Psoas muscle (tissue), 8 donors: Measurements from ENCODE around the gene MORN5. TPM values are rescaled to one million over a fixed set of nuclear protein-coding genes. Genes with fewer than 3 reads are reported as not detected.

Experiments
- ATAC-seq, 4 donors: fragments of 200-7000 bp; cut with Tn5 transposase; one replicate each; pipeline ENCODE4 v1.9.1; 2020; ENCODE audit warnings: moderate library complexity in 3 of 4, mild to moderate bottlenecking in 2 of 4
- DNase-seq, 2 donors: peaks; one replicate each; pipeline ENCODE4 v3.0.0-alpha.2; 2020
- H3K27ac ChIP-seq: fragments of 200-600 bp; one replicate; pipeline ENCODE4 v1.8.0; 2022
- H3K27me3 ChIP-seq, 3 donors: fragments of 200-600 bp in 1 of 3; one replicate each; pipeline versions ENCODE4 v1.6.1 to v1.8.0; 2013 to 2022; ENCODE audit warnings: low read length in 2 of 3, mild to moderate bottlenecking in 2 of 3, moderate library complexity in 1 of 3; ENCODE audit not compliant: insufficient read depth in 3 of 3
- H3K36me3 ChIP-seq, 2 donors: fragments of 200-600 bp in 1 of 2; one replicate each; pipeline versions ENCODE4 v1.6.1 to v1.8.0; 2013 to 2022; ENCODE audit warnings: low read depth in 1 of 2, mild to moderate bottlenecking in 1 of 2, moderate library complexity in 1 of 2; ENCODE audit not compliant: insufficient read depth in 1 of 2
- H3K4me1 ChIP-seq: fragments of 200-600 bp; one replicate; pipeline ENCODE4 v1.8.0; 2022
- H3K4me3 ChIP-seq: fragments of 200-600 bp; one replicate; pipeline ENCODE4 v1.8.0; 2022; ENCODE audit warnings: mild to moderate bottlenecking
- H3K9me3 ChIP-seq: fragments of 200-600 bp; one replicate; pipeline ENCODE4 v1.8.0; 2022
- WGBS, 3 donors: extraction: QIAGEN DNeasy Blood & Tissue Kit; methylation state at CpG; one replicate each; pipeline versions ENCODE4 v1.1.6 to v1.1.7; 2013; 5-methylcytosine and 5-hydroxymethylcytosine counted together
- intact Hi-C, 2 donors: fragments of 100-400 bp; cut with DNase I; formaldehyde crosslinking; loops; one replicate each; pipeline versions ENCODE4 v1.11.0 to v1.14.2; 2022
- long read RNA-seq, 2 donors: library from polyadenylated mRNA; unstranded; transcript quantifications; one replicate each; pipeline ENCODE4 v2.0.0, GENCODE V29; 2021
- polyA plus RNA-seq, 3 donors: library from polyadenylated mRNA; stranded (reverse); fragments of 200-250 nt; gene quantifications; one replicate each; pipeline ENCODE4 v1.2.3, GENCODE V29; 2013
- total RNA-seq, 4 donors: library from RNA; stranded (reverse); fragmentation: NEBNext Ultra II Directional in 2 of 4; extraction: Animal tissue kit (Norgen Biotek cat#: 25700) in 2 of 4; gene quantifications; one replicate each; pipeline versions ENCODE4 v1.2.1 to v1.2.4, GENCODE V29; 2021 to 2023
- TF ChIP-seq, protein P1 (sequence below): fragments of 200-600 bp; IDR thresholded peaks from one replicate; pipeline ENCODE4 v1.8.0; 2022; ENCODE audit warnings: antibody characterized with exemption
- donor health status: healthy with polysubstance abuse.
- donor health status: DM: no; HTN: no; CAD: no; lungs with moderate emphysema.
- donor health status: Bipolar disorder and iron deficiency.
- donor health status: healthy.
- donor health status: DM: yes; HTN: yes; CAD: no.
- donor health status: DM: no; HTN: no; CAD: no.
- donor health status: DM: no; HTN: no; CAD: no.
- donor health status: DM: yes; HTN: yes; CAD: no.

The MORN5 gene
- total RNA-seq (not detected), polyA plus RNA-seq (not detected)
- long read RNA-seq, donor 1, result 0 reads
- long read RNA-seq, donor 2, result 0 reads

GRCh38 chr9:122159026-122159924, at the start of gene MORN5, which contains the start of gene NDUFA8:
Gene MORN5 (plus strand): TSS chr9:122159908. CDS start chr9:122159973, 65 bp downstream.
Gene NDUFA8 (minus strand): TSS chr9:122159779. CDS start chr9:122159677, 102 bp downstream.
- TF ChIP-seq, protein P1, sequence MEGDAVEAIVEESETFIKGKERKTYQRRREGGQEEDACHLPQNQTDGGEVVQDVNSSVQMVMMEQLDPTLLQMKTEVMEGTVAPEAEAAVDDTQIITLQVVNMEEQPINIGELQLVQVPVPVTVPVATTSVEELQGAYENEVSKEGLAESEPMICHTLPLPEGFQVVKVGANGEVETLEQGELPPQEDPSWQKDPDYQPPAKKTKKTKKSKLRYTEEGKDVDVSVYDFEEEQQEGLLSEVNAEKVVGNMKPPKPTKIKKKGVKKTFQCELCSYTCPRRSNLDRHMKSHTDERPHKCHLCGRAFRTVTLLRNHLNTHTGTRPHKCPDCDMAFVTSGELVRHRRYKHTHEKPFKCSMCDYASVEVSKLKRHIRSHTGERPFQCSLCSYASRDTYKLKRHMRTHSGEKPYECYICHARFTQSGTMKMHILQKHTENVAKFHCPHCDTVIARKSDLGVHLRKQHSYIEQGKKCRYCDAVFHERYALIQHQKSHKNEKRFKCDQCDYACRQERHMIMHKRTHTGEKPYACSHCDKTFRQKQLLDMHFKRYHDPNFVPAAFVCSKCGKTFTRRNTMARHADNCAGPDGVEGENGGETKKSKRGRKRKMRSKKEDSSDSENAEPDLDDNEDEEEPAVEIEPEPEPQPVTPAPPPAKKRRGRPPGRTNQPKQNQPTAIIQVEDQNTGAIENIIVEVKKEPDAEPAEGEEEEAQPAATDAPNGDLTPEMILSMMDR, result peak; percentile 15
- intact Hi-C loops, result loop anchor here in 1 of 2 donors (1.0 kb wide), 1 partner anchor 106 kb away; no protein-coding TSS in a partner anchor
- peaks cover 40% of the 10 kb centered on the region for H3K4me1 ChIP-seq
- DNase-seq (peak; percentile 97 to 98), ATAC-seq (peak; percentile 97 to 99 (median 98))
- H3K4me3 ChIP-seq, result peak within 1 kb of the TSS; percentile 90
- peak within 1 kb of the TSS; percentile 87 for H3K27ac ChIP-seq
- WGBS, 3 donors, result 1% methylated on average over 50 to 56 of the region's 56 CpGs
- no peaks in the 10 kb centered on the region for H3K36me3 ChIP-seq
- no peaks in the 10 kb centered on the region for H3K9me3 ChIP-seq
- H3K27me3 ChIP-seq, result no peaks in the 10 kb centered on the region

- ATAC-seq (no peak), DNase-seq (no peak)
- TF ChIP-seq, protein P1, result no peak
- intact Hi-C loops, result no loop called here
- Histone ChIP-seq H3K9me3 (no peaks in the 10 kb centered on the region), H3K27ac (no peak overlapping the region), H3K4me3 (no peak overlapping the region), H3K4me1 (no peaks in the 10 kb centered on the region), H3K36me3 (no peaks in the 10 kb centered on the region), H3K27me3 (no peaks in the 10 kb centered on the region)
- 53 to 66% (median 55%) methylated on average over 7 of the region's 7 CpGs for WGBS, 3 donors
These were observed 49.4 kb upstream of the MORN5 start for GRCh38 chr9:122110100-122110833.

DNA sequence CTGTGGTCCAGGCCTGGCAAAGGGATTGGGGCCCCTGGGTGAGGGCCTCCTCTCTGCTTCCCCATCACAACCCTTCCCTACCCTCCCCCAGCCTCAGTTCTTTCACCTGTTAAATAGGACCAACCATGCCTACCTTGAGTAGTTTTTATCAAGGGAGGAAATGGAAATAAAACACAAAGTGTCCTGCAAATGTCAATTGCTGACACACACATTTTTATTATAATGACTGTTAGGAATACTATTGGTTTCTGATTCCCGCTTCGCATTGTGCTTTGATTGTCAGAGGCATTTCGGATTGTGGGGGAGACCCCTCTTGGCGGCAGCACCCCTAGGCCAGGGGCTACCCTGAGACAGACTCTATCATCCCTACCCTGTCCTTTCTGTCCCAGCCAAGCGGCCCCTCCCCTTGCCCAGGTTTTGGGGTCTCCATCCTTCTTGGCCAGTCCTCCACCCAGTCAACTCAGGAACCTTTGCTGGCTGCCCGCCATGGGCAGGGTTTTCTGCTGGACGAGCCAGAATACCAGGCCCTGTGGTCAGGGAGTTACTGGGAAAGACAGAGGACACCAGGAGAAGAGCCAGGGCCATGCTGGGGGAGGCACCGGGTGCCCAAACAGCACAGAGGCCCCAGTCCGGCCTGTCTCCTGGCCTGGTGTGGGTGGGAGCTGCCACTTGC, 48.2 kb upstream of the MORN5 start:
- Histone ChIP-seq H3K27me3 (no peaks in the 10 kb centered on the region), H3K4me1 (no peaks in the 10 kb centered on the region), H3K36me3 (no peaks in the 10 kb centered on the region), H3K9me3 (no peaks in the 10 kb centered on the region), H3K4me3 (no peak overlapping the region), H3K27ac (no peak overlapping the region)
- WGBS, 3 donors, result 84 to 87% (median 86%) methylated on average over 9 of the region's 9 CpGs
- DNase-seq, result no peak
- TF ChIP-seq, protein P1, result no peak
- no peak for ATAC-seq
- intact Hi-C loops, result no loop called here

DNA sequence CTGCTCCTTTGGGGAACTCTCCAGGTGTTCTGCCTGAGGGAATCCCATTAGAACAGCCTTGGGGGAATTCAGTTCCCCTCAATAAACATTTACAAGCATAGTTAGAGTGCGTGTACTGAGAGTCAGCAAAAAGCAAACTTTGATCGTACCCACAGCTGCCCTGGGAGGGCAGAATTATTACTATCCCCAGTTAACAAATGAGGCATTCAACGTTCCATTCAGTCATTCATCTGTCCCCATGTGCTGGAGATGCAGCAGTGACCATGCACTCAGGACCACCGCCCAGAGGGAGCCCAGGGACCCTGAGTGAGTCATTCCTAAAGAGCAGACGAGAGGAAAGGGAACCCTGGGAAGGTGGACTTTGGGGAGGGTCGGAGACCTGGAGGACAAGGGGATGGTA, 47.5 kb upstream of the MORN5 start:
- Histone ChIP-seq H3K27ac (no peak overlapping the region), H3K4me3 (no peak overlapping the region), H3K4me1 (no peaks in the 10 kb centered on the region), H3K9me3 (no peaks in the 10 kb centered on the region), H3K36me3 (no peaks in the 10 kb centered on the region), H3K27me3 (no peaks in the 10 kb centered on the region)
- 85 to 92% (median 88%) methylated on average over 6 of the region's 6 CpGs for WGBS, 3 donors
- DNase-seq, result no peak
- TF ChIP-seq, protein P1, result no peak
- ATAC-seq, result no peak
- intact Hi-C loops, result no loop called here
